HEK293 (cell line): ENCODE data around the gene ASTN2.

Source experiments
- CTCF ChIP-seq: fragments of 450-650 bp; formaldehyde crosslinking; IDR thresholded peaks from 2 replicates; pipeline ENCODE4 v1.5.1; 2016; ENCODE audit warnings: missing biosample characterization, missing genetic modification characterization
- KLF1 ChIP-seq: fragments of 450-650 bp; formaldehyde crosslinking; IDR thresholded peaks from 2 replicates; pipeline ENCODE4 v1.5.1; 2016; ENCODE audit warnings: missing biosample characterization, missing genetic modification characterization
- ZNF394 ChIP-seq: fragments of 450-650 bp; formaldehyde crosslinking; IDR thresholded peaks from 2 replicates; pipeline ENCODE4 v1.5.1; 2016; ENCODE audit warnings: missing biosample characterization, missing genetic modification characterization, mild to moderate bottlenecking, moderate library complexity, borderline replicate concordance
- TF ChIP-seq, protein P1 (sequence below): fragments of 450-650 bp; formaldehyde crosslinking; IDR thresholded peaks from 2 replicates; pipeline ENCODE4 v1.5.1; 2016; ENCODE audit warnings: missing biosample characterization, missing genetic modification characterization, low read depth

GRCh38 chr9:117013440-117013995, 401.3 kb downstream of the ASTN2 start:
- TF ChIP-seq, protein P1, sequence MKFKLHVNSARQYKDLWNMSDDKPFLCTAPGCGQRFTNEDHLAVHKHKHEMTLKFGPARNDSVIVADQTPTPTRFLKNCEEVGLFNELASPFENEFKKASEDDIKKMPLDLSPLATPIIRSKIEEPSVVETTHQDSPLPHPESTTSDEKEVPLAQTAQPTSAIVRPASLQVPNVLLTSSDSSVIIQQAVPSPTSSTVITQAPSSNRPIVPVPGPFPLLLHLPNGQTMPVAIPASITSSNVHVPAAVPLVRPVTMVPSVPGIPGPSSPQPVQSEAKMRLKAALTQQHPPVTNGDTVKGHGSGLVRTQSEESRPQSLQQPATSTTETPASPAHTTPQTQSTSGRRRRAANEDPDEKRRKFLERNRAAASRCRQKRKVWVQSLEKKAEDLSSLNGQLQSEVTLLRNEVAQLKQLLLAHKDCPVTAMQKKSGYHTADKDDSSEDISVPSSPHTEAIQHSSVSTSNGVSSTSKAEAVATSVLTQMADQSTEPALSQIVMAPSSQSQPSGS (tag by site-specific recombination) = no peak
- no peak for TF ChIP-seq CTCF (tag by site-specific recombination)
- TF ChIP-seq KLF1 (tag by site-specific recombination) = no peak
- TF ChIP-seq ZNF394 (tag by site-specific recombination) = no peak
